HG02870 (cell line): ENCODE results near the gene HS3ST2.
"Not testable (repeated sequence)": the region's sequence is repeated elsewhere in the genome, so short reads cannot be mapped to it uniquely, and the experiment has no call there.

ENCODE experiments used
- ATAC-seq: cut with Tn5 transposase; IDR thresholded peaks from one replicate; pipeline ENCODE4 v1.9.1; 2021; ENCODE audit warnings: mild to moderate bottlenecking, moderate library complexity; ENCODE audit not compliant: unreplicated experiment

HS3ST2 gene

DNA sequence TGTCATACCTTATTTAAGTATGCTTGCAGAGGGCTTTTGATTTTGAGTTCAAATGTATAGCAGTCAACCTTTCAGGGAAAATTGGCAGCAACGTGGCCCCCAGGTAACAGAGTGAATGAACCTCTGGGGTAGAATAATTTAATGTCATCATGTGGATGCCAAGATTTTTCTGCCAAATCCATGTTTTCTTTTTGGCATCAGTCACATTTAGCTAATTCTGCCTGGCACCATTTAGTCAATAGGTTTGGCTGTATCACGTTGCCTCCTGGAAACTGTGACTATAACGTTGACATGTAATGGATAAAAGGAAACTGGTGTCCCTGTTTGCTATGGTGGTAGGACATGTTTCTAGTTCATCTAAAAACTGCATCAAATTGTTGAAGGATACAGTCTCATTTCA, 115.5 kb downstream of the HS3ST2 start:
- ATAC-seq = no peak

DNA sequence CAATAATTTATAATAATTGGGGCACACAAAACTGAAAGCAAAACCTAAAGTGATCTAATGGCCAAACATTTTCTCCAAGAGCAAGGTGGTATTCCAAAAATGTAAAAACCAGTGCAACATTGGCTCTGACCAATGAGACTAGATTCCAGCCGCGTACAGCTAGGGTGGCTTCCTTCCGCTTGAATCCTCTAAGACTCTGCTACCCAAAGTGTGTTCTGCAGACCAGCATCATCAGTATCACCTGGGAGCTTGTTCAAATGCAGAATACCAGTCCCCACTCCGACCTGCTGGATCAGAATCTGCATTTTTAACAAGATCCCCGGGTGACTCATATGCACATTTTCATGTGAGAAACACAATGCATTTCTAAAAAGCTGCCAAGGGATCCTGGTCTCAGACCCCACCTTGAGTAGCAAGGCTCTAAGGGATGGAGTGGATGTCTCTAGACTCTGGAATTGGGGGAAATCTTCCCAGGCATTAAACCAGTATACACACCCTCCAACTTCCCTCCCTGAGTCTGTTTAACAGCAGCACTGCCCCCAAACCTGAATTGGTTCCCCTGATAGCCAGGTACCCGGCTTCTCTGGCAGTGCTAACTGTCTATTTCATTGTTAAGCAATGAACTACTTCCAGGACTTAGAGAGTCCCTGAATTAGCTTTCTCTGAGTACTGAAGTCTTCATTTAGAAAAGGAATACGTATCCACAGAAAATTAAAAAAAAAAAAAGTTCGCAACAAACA, 118.2 kb downstream of the HS3ST2 start:
- no peak for ATAC-seq

DNA sequence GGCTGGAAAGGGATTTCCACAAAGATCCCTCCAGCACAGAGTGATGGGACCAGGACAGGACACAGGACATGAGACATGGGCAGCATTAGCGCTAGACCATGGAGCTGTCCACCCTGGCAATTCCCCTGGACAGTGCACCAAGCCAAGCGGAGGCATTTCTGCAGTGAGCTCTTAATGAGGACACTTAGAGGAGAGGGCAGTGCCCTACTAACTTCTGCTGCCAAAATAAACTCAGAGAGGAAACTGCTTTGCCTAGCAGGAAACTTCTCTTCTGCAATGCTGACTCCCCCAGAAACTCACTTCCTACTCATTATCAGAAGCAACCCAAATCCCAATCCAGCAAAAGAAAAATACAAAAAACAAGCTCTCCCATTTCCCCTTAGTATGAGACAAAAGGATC, 119.2 kb downstream of the HS3ST2 start:
- no peak for ATAC-seq

DNA sequence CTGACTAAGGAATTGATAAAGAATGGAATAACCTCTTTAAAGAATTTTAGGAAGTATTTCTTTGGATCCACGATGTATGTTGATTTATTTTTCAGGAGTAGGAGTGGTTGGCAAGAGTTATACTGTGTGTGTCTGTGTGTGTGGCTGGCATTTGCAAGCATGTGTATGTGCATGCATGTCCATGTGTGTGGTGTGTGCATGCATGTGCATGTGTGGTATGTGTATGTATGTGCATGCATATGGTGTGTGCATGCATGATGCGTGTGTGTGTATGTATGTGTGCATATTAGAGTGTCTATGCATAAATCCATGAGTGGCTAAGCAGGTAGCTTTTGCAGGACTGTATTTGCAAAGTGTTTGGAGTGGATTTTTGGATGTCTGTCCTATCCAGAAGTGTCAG, 120.8 kb downstream of the HS3ST2 start:
- no peak for ATAC-seq

DNA sequence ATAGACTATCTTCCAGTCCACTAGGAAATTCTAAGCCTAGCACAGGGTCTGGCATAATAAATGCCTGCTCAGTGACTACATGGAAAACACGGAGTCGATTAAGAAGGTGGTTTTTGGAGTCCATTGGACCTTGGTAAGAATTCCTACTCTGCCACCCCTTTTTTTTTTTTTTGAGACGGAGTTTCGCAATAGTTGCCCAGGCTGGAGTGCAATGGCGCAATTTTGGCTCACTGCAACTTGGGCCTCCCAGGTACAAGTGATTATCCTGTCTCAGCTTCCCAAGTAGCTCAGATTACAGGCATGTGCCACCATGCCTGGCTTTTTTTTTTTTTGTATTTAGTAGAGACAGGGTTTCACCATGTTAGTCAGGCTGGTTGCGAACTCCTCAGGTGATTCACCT, 123.2 kb downstream of the HS3ST2 start:
- no peak for ATAC-seq

DNA sequence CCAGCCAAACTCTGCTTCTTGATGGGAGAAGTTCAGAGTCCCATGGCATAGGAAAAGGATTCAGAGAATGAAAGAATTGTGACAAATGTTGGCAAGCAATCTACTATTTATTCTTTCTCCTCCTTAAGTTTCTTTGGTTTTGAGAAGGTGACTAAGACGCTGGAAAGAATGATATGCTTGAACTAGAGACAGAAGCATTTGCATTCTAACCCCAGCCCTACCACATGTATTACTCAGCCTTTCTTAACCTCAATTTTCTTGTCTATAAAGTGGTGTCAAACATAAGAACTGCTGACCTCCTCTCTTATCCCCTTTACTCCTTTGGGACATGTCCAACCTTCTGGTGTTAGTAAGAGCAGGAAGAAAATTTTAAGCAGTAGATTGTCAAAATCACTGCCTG, 124.7 kb downstream of the HS3ST2 start:
- no peak for ATAC-seq

DNA sequence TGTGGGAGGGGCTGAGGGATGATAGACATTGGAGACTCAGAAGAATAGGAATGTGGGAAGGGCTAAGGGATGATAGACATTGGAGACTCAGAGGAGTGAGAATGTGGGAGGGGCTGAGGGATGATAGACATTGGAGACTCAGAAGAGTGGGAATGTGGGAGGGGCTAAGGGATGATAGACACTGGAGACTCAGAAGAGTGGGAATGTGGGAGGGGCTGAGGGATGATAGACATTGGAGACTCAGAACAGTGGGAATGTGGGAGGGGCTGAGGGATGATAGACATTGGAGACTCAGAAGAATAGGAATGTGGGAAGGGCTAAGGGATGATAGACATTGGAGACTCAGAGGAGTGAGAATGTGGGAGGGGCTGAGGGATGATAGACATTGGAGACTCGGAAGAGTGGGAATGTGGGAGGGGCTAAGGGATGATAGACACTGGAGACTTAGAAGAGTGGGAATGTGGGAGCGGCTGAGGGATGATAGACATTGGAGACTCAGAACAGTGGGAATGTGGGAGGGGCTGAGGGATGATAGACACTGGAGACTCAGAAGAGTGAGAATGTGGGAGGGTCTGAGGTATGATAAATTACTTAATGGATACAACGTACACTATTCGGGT, 125.9 kb downstream of the HS3ST2 start:
- not testable (repeated sequence) for ATAC-seq

DNA sequence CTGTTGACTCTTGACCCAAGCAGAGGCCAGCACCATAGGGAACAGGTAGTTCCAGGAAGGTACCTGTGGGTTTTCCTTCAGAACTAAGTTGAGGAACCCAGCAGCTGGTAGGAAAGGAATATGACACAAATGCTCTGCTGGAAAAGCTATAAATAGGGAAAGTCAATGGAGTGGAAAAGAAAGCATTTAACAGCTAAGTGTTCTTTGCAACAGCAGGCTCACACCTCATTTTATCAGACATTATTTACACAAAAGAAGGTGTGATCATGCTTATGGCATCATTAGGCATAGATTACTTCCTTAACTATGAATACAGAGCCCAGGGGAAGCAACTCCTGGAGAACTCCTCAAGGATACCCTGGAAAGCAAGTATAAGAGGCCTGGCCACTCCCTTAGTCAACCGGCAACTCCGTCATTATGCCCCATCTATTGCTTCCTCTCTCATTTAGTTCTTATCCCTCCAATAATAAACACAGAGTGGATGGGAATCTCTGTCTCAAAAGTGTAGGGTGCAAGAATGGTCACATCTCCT, 128.1 kb downstream of the HS3ST2 start:
- no peak for ATAC-seq

DNA sequence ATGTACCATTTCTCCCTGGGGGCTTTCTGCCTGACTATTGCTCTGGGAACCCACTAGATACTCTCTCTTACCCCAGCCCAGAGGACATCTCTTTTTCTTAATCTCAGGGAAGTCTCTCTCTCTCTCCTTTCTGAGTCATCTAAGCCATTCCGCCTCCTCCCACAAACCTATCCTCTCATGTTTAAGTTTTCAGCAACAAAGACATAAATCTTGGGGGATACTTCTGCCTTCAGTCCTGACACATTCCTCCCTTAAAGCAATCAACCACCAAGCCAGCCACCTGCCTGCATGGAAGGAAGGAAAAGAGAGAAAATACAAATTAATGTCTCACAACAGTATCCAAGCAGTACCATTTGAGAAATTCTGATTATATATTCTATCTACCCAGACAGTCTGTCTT, 128.8 kb downstream of the HS3ST2 start:
- no peak for ATAC-seq

DNA sequence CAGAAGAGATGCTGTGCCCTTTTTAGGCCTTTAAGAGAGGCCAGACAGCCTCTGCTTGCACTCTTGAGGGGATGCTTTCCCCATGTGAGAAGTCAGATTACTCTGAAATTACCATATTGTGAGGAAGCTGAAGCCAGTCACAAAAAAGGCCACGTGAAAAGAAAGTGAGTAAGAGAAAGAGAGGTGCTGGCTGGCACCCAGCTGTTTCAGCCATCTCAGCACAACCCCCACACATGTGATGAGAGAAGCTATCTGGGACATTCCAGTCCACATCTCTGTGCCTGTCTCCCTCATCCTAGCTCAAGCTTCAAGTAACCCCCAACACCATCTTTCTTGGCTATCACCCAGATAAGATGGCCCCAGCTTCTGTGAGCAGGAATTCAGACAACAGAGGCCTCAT, 131.4 kb downstream of the HS3ST2 start:
- no peak for ATAC-seq

DNA sequence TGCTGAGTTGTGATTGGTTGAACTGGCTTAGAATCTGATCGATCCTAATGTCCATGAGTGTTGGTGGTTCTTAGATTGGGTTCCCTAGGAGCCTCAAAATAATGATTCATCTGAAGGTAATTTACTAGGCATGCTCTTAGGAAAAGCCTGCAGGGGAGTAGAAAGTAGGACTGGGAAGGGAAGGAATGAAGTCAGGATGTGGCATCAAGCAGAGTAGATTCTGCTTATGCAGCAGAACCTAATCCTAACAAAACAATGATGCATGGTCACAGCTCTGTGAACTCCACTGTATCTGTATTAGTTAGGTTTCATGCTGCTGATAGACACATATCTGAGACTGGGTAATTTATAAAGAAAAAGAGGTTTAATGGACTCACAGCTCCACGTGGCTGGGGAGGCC, 132.5 kb downstream of the HS3ST2 start:
- ATAC-seq = no peak

DNA sequence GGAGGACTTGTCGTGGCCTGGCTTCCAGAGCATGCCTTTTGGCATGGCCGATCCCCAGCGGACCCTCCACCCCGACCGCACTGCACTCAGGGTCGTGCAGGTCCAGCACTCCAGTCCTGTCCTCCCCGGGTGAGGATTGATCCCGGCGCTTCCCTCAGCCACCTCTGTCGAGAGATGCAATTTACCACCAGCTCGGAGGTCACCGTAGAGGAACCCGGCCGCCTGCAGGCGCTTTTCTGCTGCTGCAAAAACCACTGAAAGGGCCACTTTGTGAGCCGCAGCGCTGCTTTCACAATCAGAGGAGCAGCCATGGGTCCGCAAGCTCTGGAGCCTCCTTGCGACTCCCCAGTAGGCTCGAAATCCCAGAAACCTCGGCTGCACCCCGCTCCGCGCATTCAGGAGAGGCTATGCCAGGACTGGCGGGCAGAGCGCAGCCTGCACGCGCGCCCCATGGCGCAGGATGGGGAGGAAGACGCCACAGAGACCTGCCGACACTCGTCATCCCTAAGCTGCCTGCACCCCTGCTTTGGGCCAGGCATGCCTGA, 134.2 kb downstream of the HS3ST2 start:
- ATAC-seq = no peak

DNA sequence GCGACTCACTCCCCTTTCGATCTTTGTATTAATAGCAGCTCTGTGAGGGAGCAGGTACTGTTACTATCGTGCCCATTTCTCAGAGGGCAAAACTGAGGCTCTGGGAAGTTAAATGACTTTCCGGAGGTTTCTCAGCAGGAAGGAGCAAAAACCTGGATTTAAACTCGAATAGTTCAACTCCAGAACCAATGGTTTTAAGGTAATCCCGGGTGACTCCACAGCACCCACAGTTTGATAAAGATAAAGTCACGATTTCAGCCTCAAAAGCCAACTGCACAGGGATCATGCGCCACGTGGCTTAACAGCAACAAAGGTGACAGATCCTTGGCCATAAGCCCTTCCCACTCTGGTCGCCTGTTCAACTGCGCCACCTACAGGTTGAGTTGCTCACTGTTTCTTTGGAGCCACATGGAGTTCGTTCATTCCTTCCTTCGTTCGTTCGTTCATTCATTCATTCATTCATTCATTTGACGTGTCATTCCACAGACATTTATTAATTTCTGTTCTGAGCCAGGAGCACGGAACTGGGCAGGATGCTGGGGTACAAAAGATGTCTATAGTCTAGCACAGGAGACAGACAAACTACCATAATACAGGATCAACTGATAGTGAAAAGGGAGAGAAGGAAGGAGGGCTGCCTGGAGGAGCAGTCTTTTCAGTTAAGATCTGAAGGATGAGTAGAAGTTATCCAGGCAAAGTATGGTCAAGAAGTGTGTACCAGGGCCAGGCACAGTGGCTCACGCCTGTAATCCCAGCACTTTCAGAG, 134.8 kb downstream of the HS3ST2 start:
- no peak for ATAC-seq

DNA sequence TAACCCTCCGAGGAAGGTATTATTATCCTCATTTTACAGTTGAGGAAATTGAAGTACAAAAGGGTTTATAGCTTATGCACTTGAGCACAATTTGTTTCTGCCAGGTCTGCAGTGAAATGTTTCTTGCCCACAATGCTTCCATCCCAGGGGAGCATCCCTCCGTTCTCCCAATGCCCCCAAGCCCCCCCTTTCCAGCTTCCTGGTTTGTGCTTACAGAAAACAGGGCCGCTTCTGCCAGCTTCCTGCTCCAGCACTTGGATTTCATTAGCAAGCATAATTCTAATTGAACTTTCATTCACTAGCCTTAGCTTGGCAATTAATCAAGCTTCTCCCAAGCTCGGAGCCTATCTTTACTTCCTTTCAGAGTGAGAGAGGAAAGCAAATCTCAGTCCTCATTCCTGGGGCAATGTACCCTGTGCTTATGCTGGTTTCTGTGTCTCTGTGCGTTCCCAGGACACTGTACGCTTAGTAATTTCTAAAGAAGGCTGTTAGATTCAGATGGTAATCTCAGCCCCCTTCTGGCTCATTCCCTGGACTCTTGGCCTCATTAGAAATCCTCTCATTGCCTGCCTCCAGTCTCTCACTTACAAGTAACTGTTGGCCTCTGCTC, 141.6 kb downstream of the HS3ST2 start:
- no peak for ATAC-seq

DNA sequence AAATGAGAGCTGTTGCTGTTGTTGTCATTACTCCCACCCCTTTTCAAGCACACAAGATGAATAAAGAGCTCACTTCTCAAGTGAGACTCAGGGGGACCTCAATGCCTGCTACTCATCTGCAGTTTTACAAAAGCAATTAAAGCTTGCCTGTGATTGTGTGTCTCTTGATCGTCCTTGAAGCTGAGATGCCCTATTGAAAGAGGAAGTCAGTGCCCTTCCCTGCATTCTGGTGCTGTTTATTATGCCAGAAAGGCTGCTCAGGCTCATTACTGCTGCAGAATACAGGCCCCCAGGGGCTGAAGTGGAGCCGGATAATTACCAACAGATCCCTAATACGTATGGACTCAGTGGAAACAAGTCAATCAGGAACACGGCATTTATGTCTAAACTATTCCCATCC, 147.2 kb downstream of the HS3ST2 start:
- no peak for ATAC-seq

DNA sequence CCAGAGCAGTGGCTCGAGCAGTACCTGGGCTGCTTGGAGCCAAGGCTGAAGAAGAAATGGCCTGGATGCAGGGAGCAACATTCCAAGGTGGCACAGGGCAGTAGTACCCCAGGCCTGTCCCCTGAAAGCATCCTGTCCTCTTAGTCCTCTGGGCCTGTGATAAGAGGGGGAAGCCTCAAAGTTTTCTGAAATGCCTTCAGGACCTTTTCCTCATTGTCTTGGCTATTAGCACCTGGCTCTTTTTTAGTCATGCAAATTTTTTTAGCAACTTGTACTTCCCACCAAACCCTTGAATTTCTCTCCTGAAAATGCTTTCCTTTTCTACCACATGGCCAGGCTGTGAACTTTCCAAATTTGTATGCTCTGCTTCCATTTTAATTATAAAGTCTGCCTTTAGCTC, 148.9 kb downstream of the HS3ST2 start:
- no peak for ATAC-seq
